Gastrocnemius medialis (tissue), 4 donors: ENCODE results near the gene P2RX4.

Experiments used
- CTCF ChIP-seq, 5 experiments: fragments of 450-650 bp in 3 of 5; fragments of 200-600 bp in 2 of 5; sonication (generic) in 2 of 5; IDR thresholded peaks in 4 of 5; conservative IDR thresholded peaks in 1 of 5; 1 replicate in 4 of 5; 2 replicates in 1 of 5; pipeline ENCODE4 v1.5.1; 2016 to 2019; ENCODE audit warnings: antibody characterized with exemption in 5 of 5, mild to moderate bottlenecking in 3 of 5, moderate library complexity in 3 of 5
- POLR2A ChIP-seq, 2 donors: fragments of 450-650 bp; IDR thresholded peaks; one replicate each; pipeline ENCODE4 v1.6.1; 2017; ENCODE audit warnings: antibody characterized with exemption in 2 of 2, mild to moderate bottlenecking in 2 of 2, moderate library complexity in 2 of 2

- TF ChIP-seq CTCF (IDR thresholded peaks at IDR 0.05 in 4 of 5, conservative IDR thresholded peaks at IDR 0.05 in 1 of 5) (no peak), POLR2A (IDR thresholded peaks at IDR 0.05) (no peak)
Measured at GRCh38 chr12:121264951-121265515, 55.1 kb downstream of the P2RX4 start.
